AG10803 (cell line): ENCODE data around the gene GPX2.

Experiments used
- DNase-seq: peaks from one replicate; pipeline ENCODE4 v3.0.0; 2010; ENCODE audit warnings: low read depth
- H3K4me3 ChIP-seq: 2 replicates; pipeline ENCODE4 v1.5.1; 2011; ENCODE audit warnings: mild to moderate bottlenecking, low read length, control low read depth
- CTCF ChIP-seq: conservative IDR thresholded peaks from 2 replicates; pipeline ENCODE4 v1.5.1; 2011; ENCODE audit warnings: mild to moderate bottlenecking, low read length, control low read depth, inconsistent platforms

GPX2 gene

DNA sequence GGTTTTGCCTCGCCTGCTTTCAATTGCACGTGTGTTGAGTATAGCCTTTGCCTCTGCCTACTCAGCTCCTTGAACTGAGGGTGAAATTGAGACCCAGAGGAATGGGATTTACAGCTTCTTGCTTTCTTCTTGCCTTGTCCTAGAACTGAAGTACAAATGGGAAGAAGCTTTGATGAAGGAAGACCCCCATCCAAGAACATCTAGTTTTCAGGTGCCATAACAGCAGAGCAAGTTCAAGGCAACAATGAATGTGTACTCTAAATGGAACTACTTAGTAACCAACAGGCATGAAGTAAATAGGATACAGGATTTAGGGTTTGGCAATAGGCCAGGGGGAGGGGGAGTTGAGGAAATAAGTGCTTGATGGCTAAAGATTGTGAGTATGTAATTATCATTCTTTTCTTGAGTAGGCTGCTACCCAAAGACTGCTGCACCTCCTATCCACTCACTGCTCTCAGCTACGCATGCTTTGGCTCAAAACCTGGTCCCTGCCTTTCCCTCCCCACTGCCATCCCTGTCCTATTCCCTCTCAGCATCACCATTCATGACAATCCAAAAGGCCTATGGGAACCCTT is 2.1 kb downstream of the GPX2 start:
- TF ChIP-seq CTCF: no peak

GRCh38 chr14:64939817-64940190 is 2.7 kb downstream of the GPX2 start:
- no peak for DNase-seq

More for the DNA sequence above, 2.1 kb downstream of the GPX2 start:
- H3K4me3 ChIP-seq: no peak overlapping the region
- DNase-seq: no peak

DNA sequence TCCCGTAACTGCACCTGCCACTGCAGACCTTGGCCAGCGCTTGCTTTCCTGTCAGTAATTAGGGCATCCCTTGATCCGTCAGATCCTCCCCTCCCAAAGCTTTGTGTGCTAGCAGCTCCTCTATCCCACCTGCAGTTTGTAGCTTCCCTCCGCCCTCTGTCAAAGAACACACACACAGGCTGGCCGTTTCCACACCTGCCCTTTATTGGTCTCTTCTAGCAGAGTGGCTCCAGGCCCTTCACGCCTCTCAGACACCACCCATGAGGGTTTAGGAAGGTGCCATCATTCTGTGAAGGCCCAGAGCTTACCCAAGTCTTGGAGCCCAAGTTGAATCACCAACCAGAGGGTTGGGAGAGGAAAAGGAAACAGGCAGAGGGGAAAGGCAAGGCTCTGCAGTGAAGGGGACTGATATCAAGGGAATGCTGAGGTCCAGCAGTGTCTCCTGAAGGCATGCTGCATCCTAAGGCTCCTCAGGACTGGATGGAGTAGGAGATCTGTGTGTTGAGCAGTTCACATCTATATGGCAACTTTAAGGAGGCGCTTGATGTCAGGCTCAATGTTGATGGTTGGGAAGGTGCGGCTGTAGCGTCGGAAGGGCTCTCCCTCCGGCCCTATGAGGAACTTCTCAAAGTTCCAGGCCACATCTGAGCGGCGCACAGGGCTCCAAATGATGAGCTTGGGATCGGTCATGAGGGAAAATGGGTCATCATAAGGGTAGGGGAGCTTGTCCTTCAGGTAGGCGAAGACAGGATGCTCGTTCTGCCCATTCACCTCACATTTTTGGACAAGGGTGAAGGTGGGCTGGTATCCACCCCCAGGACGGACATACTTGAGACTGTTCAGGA is 3.4 kb downstream of the GPX2 start:
- TF ChIP-seq CTCF: no peak
- H3K4me3 ChIP-seq: no peak overlapping the region
- no peak for DNase-seq

More at GRCh38 chr14:64939817-64940190, 2.7 kb downstream of the GPX2 start:
- H3K4me3 ChIP-seq: no peak overlapping the region
- TF ChIP-seq CTCF: no peak

GRCh38 chr14:64937821-64938193 is 4.7 kb downstream of the GPX2 start:
- DNase-seq: peak; percentile 8
- no peak overlapping the region for H3K4me3 ChIP-seq

GRCh38 chr14:64937171-64937820 is 5.2 kb downstream of the GPX2 start:
- no peak for TF ChIP-seq CTCF
- no peak for DNase-seq
- no peak overlapping the region for H3K4me3 ChIP-seq

More at GRCh38 chr14:64937821-64938193, 4.7 kb downstream of the GPX2 start:
- TF ChIP-seq CTCF: peak; percentile 42

DNA sequence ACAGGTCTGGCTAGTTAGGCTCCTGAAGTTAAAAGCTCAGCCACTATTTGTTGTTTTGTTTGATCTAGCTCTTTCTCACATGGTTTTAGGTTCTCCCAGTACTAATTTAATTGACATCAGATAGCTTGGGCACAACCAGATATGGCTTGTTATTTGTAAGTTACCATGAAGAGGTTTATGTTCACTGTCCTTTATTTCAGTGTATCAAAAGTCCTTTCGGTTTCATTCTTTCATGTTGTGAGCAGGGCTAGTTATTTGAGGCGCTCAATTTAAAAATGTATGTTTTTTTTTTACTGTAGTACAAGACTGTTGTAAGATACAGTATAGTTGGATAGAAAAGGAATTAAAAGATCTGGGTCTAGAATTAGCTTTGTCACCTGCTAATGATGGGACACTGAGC is 7.0 kb downstream of the GPX2 start:
- no peak for DNase-seq
- TF ChIP-seq CTCF: no peak
- H3K4me3 ChIP-seq: no peak overlapping the region
